ENCODE results near the gene CPEB3. TPM values are rescaled to one million over a fixed set of nuclear protein-coding genes. Genes with fewer than 3 reads are reported as not detected.

The CPEB3 gene
- total RNA-seq, 4 donors from 2014 or later, result 4.1 to 6.6 (median 5.2) TPM

DNA sequence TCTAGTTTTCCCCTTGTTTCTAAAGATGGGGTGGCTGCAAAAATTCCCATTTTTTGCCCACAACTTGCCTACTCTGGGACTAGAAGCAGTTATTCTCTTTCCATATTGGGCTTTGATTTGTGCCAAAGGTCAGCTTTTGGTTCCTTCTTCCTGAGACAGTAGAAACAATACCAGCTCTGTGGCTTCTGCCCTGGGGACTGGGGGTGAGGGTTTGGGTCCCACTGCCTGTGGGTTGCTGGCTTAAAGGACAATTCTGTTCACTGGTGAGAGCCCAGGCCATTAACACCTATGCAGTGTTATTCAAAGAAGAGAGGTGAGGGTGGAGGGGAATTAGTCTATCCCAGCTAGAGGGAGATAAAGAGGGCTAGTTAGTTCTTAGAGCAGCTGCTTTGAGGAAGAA is 171.5 kb downstream of the CPEB3 start:
- TF ChIP-seq, protein P1, sequence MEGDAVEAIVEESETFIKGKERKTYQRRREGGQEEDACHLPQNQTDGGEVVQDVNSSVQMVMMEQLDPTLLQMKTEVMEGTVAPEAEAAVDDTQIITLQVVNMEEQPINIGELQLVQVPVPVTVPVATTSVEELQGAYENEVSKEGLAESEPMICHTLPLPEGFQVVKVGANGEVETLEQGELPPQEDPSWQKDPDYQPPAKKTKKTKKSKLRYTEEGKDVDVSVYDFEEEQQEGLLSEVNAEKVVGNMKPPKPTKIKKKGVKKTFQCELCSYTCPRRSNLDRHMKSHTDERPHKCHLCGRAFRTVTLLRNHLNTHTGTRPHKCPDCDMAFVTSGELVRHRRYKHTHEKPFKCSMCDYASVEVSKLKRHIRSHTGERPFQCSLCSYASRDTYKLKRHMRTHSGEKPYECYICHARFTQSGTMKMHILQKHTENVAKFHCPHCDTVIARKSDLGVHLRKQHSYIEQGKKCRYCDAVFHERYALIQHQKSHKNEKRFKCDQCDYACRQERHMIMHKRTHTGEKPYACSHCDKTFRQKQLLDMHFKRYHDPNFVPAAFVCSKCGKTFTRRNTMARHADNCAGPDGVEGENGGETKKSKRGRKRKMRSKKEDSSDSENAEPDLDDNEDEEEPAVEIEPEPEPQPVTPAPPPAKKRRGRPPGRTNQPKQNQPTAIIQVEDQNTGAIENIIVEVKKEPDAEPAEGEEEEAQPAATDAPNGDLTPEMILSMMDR (IDR thresholded peaks at IDR 0.05; ENCODE audit: low read depth), result no peak

DNA sequence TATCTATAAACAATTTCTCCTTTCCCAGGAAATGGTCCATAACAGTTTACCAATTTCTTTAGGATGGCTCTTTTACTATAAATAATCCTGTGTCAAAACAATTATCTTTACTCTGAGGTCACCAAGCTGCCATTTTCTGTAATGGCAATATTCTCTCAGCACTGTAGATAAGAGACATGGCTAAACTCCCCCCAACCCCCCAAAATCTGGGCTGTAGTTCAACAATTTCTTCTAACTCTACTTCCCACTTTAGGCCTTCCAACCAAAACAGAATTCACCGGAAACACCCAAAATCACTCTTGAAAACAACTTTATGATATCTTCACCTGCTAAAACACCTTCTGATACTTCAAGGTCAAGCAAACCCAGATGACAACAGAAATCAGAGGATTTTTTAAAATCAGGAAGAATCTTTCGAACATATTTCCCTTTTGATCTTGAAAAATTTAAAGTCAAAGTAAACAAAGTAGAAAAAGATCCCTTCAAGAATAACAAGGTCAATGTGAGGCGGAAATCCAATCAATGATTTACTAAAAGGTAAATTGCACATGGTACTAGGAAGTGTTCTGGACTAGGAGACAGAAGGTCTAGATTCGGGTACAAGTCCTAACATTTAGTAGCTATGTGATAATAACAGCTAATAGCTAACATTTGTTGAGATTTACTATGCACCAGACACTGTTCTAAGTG is 176.8 kb downstream of the CPEB3 start:
- TF ChIP-seq, protein P1 (IDR thresholded peaks at IDR 0.05; ENCODE audit: low read depth), result no peak

DNA sequence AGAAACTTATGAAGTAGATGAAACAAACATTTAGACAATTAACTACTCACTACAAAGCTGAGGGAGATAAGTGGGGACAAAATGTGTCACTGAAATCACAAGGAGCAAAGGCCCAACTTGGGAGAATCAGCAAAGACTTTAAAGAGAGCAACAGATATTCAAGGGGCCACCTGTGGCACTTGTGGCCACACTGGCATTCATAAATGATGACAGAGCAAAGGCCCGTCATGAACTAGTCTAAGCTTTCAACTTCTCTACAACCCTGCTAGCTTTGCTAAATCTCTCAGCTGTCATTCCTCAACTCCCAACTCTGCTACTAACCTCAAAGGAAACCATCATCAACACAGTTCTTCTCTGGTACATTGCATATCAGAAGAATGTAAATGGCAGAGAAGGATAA is 178.4 kb downstream of the CPEB3 start:
- TF ChIP-seq, protein P1 (IDR thresholded peaks at IDR 0.05; ENCODE audit: low read depth), result no peak

DNA sequence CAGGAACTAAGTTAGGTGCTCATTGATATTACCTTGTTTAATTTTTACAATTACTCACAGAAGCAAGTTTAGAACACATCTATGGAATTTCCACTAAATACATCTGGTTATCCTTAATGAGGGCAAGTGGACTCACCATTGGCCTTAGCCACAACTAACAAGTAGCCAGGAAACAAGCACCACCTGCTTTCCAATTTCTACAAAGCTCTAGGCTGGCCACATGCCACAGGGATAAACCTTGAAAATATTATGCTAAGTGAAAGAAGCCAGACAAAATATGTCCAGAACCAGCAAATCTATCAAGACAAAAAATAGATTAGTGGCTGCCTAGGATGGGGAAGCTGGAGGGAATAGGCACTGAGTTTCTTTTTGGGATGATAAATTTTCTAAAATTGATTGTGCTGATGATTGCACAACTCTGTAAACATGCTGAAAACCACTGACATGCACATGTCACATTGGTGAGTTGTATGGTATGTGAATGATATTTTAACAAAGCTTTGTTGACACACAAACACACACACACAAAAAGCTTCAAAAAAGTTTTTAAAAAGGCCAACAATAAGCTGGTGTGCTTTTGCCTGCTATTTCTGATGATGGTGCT is 179.4 kb downstream of the CPEB3 start:
- TF ChIP-seq, protein P1 (IDR thresholded peaks at IDR 0.05; ENCODE audit: low read depth), result no peak

DNA sequence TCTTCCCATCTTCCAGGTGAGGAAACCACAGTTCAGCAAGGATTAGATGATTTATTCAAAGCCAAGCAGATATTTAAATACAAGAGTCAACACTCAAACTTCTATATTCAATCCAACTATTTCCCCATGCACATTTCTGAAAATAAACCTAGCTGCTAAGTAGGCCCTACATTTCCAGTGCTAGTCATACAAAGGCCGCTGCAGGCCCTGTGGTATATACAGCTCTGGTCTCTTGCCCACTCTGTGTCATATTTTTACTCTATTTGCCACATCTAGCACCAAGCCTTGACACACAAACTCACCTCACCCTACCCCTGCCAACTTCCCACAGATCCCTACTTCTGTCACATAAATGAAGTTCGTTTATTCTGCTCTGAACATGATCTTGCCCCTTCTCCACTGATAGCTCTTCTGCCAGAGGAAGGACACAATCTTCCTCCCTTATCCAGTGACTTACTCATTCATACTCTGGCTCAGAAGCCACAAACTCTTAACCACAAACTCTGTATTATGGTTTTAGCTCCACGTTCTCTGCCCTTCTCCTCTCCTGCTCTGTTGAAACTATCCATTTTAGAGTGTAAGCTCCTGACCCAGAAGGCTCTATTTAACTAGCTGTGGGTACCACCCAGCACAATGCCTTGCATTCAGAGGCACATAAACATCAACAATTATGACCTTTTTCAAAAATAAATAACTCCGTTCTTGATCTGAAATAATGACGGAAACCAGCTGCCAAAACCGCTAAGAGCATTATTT is 180.7 kb downstream of the CPEB3 start:
- TF ChIP-seq, protein P1 (IDR thresholded peaks at IDR 0.05; ENCODE audit: low read depth), result no peak

DNA sequence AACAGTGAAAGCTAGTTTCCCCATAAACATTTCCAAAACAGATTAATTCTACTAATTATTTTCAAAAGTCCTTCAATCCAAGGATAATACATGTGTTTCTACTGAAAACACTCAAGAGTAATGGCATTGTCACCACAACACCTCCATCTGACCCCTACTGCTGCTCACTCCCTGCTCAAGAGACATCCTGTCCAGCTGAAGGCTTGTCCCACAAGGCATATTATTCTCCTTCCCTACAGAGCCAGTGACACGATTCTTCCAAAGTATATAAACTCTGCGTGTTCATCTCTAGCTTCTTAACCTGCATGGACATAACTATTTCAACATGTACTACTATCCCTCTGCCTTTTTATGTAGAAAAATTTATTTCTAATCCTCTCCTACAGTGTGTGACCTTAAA is 182.1 kb downstream of the CPEB3 start:
- TF ChIP-seq, protein P1 (IDR thresholded peaks at IDR 0.05; ENCODE audit: low read depth), result no peak

DNA sequence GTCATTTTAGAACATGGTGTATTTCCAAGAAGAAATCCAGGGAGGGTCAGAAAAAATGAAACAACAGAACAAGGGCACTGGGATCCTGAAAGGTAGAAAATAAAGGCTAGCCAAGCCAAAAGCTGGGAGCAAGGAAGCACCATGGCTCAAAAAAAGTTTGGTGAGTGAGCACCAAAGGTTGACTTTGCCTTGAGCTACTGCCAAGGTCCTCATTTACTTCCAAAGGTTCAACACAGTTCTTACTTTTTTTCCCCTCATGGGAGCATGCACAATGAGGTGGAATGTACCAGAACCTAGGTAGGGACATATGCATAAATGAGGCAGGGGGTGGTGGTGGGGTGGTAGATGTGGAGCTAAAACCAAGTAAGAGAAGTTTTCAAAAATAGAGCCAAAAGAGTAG is 182.8 kb downstream of the CPEB3 start:
- TF ChIP-seq, protein P1 (IDR thresholded peaks at IDR 0.05; ENCODE audit: low read depth), result no peak
